Adrenal gland (tissue), 12 donors: ENCODE results near the gene GMEB2. TPM values are rescaled to one million over a fixed set of nuclear protein-coding genes. Genes with fewer than 3 reads are reported as not detected.

ENCODE experiments used
- DNase-seq, 7 donors: peaks; one replicate each; pipeline ENCODE4 v3.0.0-alpha.2; 2019 to 2020
- H3K27ac ChIP-seq, 5 donors: fragments of 200-600 bp; sonication (generic) in 4 of 5; 1 replicate in 3 of 5; 2 replicates in 2 of 5; pipeline versions ENCODE4 v1.5.1 to v1.8.0; 2016 to 2020; ENCODE audit warnings: mild to moderate bottlenecking in 1 of 5
- H3K27me3 ChIP-seq: fragments of 200-600 bp; 2 replicates; pipeline ENCODE4 v1.8.0; 2021
- H3K36me3 ChIP-seq, 2 donors: fragments of 200-600 bp; replicated peaks in 1 of 2; 1 replicate in 1 of 2; 2 replicates in 1 of 2; pipeline versions ENCODE4 v1.5.1 to v1.8.0; 2018 to 2022
- H3K4me1 ChIP-seq, 2 donors: fragments of 200-600 bp; replicated peaks in 1 of 2; 1 replicate in 1 of 2; 2 replicates in 1 of 2; pipeline versions ENCODE4 v1.5.1 to v1.8.0; 2018 to 2021
- H3K4me3 ChIP-seq, 4 donors: fragments of 200-600 bp; sonication (generic) in 3 of 4; one replicate each; pipeline ENCODE4 v1.5.1; 2016 to 2018
- H3K9me3 ChIP-seq, 3 donors: fragments of 200-600 bp; sonication (generic) in 1 of 3; replicated peaks in 1 of 3; 1 replicate in 2 of 3; 2 replicates in 1 of 3; pipeline versions ENCODE4 v1.5.1 to v1.8.0; 2016 to 2021
- POLR2A ChIP-seq, 2 donors: fragments of 450-650 bp; IDR thresholded peaks; one replicate each; pipeline ENCODE4 v1.6.1; 2017; ENCODE audit warnings: antibody characterized with exemption in 2 of 2, mild to moderate bottlenecking in 2 of 2, moderate library complexity in 1 of 2
- WGBS, 4 donors: extraction: QIAGEN DNeasy Blood & Tissue Kit in 2 of 4; methylation state at CpG; one replicate each; pipeline versions ENCODE4 v1.1.5 to v1.1.7; 2013 to 2017; 5-methylcytosine and 5-hydroxymethylcytosine counted together
- intact Hi-C, 2 donors: fragments of 100-400 bp; cut with DNase I; formaldehyde crosslinking; loops; one replicate each; pipeline versions ENCODE4 v1.14.1 to v1.15.0; 2022 to 2023
- polyA plus RNA-seq, 3 donors: library from polyadenylated mRNA; stranded (reverse); fragments of 200-250 nt in 2 of 3; fragments of 350-450 nt in 1 of 3; fragmentation: Illumina TruSeq in 1 of 3; extraction: RNeasy Lipid Tissue Mini Kit (QIAGEN cat#74804) in 1 of 3; gene quantifications; one replicate each; pipeline ENCODE4 v1.2.3, GENCODE V29; 2013 to 2014
- total RNA-seq, 9 donors: library from RNA; depleted of rRNA in 4 of 9; stranded (reverse); fragments of >200 nt in 4 of 9; fragments of 120-200 nt in 1 of 9; fragmentation: NEBNext Ultra II Directional in 1 of 9; extraction: Animal tissue kit (Norgen Biotek cat#: 25700) in 1 of 9; gene quantifications; one replicate each; pipeline versions ENCODE4 v1.1.0 to v1.2.4, GENCODE V29; 2013 to 2023
- TF ChIP-seq, protein P1 (sequence below), 6 experiments: fragments of 450-650 bp in 4 of 6; fragments of 200-600 bp in 2 of 6; sonication (generic) in 1 of 6; IDR thresholded peaks; 1 replicate in 5 of 6; 2 replicates in 1 of 6; pipeline versions ENCODE4 v1.5.1 to v1.8.0; 2016 to 2021; ENCODE audit warnings: antibody characterized with exemption in 6 of 6, mild to moderate bottlenecking in 2 of 6, moderate library complexity in 1 of 6
- donor health status: healthy with polysubstance abuse.
- donor health status: Bipolar disorder and iron deficiency.
- donor health status: DM: yes; HTN: yes; CAD: no.
- donor health status: DM: no; HTN: no; CAD: no.
- donor health status: DM: no; HTN: no; CAD: no.
- donor health status: DM: yes; HTN: yes; CAD: no.

The GMEB2 gene
- total and polyA plus RNA-seq, 12 donors = 4.2 to 18.2 (median 12.5) TPM

DNA sequence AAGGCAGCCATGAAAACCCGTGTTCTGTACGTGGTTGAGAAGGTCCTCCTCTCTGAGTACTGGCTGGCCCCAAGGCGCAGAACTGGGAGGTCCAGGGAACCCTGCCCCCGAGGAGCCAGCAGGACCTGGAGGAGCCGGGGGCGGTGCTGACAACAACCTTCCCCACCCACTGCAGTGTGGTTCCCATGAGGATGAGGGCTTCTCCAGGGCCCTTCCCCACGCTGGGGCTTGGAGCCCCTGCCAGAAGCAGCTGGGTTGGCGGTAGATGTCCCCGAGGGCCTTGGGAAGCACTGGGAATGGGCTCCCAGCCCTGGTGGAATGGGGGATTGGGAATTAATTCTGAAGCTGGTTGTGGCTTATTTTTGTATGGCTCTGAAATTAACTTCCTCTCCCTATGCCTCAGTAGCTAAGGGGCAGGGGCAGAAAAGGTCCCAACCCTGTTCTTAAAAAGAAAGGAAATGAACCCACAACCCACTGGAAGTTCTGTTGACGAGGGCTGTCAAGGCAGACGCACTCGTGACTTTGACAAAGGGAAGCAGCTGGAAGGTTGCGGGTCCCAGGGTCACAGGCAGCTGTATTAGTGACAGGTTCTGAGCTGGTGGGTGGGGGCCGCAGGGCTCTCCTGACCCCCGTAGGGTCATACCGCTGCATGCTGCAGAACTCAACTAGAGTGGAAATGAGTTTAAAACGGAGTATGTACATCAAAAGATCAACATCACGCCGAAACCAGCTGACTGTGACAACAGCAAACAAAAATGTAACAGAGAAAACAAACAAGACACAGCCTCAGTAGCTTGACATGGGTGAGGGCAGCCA, 38.9 kb downstream of the GMEB2 start:
- H3K36me3 ChIP-seq = peaks cover 0 to 26% of the 10 kb centered on the region in 2 donors
- H3K27ac ChIP-seq = no peak overlapping the region
- 65 to 78% (median 69%) methylated on average over 14 to 19 of the region's 19 CpGs for WGBS, 4 donors
- intact Hi-C loops = no loop called here
- H3K9me3 ChIP-seq = no peaks in the 10 kb centered on the region
- TF ChIP-seq, protein P1, sequence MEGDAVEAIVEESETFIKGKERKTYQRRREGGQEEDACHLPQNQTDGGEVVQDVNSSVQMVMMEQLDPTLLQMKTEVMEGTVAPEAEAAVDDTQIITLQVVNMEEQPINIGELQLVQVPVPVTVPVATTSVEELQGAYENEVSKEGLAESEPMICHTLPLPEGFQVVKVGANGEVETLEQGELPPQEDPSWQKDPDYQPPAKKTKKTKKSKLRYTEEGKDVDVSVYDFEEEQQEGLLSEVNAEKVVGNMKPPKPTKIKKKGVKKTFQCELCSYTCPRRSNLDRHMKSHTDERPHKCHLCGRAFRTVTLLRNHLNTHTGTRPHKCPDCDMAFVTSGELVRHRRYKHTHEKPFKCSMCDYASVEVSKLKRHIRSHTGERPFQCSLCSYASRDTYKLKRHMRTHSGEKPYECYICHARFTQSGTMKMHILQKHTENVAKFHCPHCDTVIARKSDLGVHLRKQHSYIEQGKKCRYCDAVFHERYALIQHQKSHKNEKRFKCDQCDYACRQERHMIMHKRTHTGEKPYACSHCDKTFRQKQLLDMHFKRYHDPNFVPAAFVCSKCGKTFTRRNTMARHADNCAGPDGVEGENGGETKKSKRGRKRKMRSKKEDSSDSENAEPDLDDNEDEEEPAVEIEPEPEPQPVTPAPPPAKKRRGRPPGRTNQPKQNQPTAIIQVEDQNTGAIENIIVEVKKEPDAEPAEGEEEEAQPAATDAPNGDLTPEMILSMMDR (IDR thresholded peaks at IDR 0.05) = no peak
- no peak for TF ChIP-seq POLR2A (IDR thresholded peaks at IDR 0.05)
- no peak overlapping the region for H3K4me3 ChIP-seq
- H3K27me3 ChIP-seq = no peaks in the 10 kb centered on the region
- peaks cover 0 to 7% of the 10 kb centered on the region in 2 donors for H3K4me1 ChIP-seq
- DNase-seq = no peak

DNA sequence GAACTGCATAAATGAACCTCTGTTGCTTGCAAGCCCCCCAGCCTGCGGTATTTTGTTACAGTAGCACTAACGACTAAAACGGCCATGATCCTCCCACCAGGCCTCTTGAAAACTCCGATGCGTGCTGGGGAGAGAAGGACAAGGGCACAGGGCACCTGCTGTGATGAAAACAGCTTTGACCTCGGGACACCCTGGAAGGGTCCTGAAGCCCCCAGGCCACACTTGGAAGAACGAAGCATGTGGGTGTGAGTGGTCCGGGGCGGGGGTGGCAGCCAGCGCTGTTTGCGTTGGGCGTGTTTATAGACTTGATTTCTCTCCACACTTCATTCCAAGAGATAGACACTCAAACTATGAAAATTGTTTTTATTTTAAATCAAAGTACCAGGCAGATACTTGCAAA, 39.6 kb downstream of the GMEB2 start:
- no peak for DNase-seq
- no peaks in the 10 kb centered on the region for H3K9me3 ChIP-seq
- no peaks in the 10 kb centered on the region for H3K27me3 ChIP-seq
- H3K27ac ChIP-seq = no peak overlapping the region
- TF ChIP-seq, protein P1 (IDR thresholded peaks at IDR 0.05) = no peak
- no peak for TF ChIP-seq POLR2A (IDR thresholded peaks at IDR 0.05)
- no peak overlapping the region for H3K4me3 ChIP-seq
- peaks cover 0 to 26% of the 10 kb centered on the region in 2 donors for H3K36me3 ChIP-seq
- no peaks in the 10 kb centered on the region for H3K4me1 ChIP-seq
- intact Hi-C loops = no loop called here
- WGBS, 4 donors = 91 to 93% (median 93%) methylated on average over 12 of the region's 12 CpGs

DNA sequence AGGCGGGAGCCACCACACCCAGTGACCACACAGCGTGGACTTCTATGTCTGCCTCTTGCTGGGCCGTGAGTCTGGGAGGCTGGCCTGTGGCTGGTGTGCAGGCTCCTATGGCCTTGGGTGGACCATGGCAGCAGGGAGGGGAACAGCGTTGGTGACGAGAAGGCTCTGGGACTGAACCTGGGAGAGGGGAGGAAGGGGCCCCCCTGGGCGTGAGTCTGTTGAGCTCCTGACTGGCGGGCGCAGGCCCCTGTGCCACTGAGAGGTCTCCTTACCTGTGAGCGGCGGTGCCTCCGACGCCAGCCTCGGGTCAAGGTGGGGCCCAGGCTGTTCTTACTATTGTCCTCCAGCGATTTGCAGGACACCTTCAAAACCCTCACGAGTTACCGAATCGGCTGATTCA, 40.1 kb downstream of the GMEB2 start:
- Histone ChIP-seq H3K9me3 (no peaks in the 10 kb centered on the region), H3K36me3 (peaks cover 0 to 22% of the 10 kb centered on the region in 2 donors), H3K4me3 (no peak overlapping the region), H3K4me1 (no peaks in the 10 kb centered on the region), H3K27ac (no peak overlapping the region), H3K27me3 (no peaks in the 10 kb centered on the region)
- WGBS, 4 donors = 88 to 93% (median 90%) methylated on average over 6 to 17 of the region's 17 CpGs
- TF ChIP-seq, protein P1 (IDR thresholded peaks at IDR 0.05) = no peak
- TF ChIP-seq POLR2A (IDR thresholded peaks at IDR 0.05) = no peak
- no peak for DNase-seq
- intact Hi-C loops = no loop called here

DNA sequence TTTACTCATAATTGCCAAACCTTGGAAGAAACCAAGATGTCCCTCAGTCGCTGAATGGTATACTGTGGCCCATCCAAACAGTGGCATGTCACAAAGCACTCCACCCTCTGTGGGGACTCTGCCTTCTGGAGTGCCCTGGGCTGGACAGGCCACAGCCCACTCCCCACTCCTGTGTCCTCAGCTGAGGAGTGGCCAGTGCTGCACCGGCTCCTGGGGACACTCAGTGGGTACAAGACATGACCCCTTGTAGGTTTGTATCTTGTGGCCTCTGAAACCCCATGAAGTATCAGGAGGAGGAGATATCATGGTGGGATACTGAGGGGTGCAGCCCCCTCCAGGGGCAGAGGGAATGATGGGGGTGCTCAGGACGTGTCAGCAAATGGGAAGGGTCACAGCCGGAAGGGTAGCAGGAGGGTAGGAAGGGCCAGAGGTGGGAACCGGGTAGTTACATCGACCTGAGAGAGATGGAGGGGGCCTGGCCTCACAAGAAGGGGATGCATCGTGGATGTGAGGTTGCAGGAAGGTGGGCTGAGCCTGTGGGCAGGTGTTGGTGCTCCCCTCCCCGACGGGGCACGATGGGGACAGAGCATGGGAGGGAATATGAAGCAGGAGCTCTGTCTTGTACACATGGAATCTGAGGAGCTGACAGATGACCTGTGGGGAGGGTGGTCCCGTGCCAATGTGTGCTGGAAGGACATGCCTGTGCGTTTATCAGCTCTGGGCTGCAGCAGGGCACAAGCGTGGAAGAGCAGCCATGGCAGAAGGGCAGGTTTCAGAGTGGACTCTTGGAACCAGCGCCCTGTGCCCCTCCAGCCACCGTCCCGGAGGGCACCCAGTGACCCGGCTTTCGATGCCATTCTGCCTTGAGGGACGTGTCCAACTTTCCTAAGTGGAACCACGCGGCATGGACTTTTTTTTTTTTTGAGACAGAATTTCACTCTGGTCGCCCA, 41.0 kb downstream of the GMEB2 start:
- no peaks in the 10 kb centered on the region for H3K4me1 ChIP-seq
- WGBS, 4 donors = 70 to 83% (median 79%) methylated on average over 21 to 22 of the region's 22 CpGs
- H3K27ac ChIP-seq = no peak overlapping the region
- peaks cover 0 to 18% of the 10 kb centered on the region in 2 donors for H3K36me3 ChIP-seq
- H3K27me3 ChIP-seq = no peaks in the 10 kb centered on the region
- intact Hi-C loops = no loop called here
- TF ChIP-seq POLR2A (IDR thresholded peaks at IDR 0.05) = no peak
- TF ChIP-seq, protein P1 (IDR thresholded peaks at IDR 0.05) = no peak
- H3K4me3 ChIP-seq = no peak overlapping the region
- DNase-seq = no peak
- no peaks in the 10 kb centered on the region for H3K9me3 ChIP-seq
